ENCODE data around the gene DDX20. TPM values are rescaled to one million over a fixed set of nuclear protein-coding genes. Genes with fewer than 3 reads are reported as not detected.

The DDX20 gene
- total RNA-seq, 2 donors from 2014 or later: 15.9 to 33.9 TPM

GRCh38 chr1:111747282-111747734 lies 8.4 kb upstream of the DDX20 start:
- H3K27ac ChIP-seq: no peak overlapping the region
- 65% methylated on average over 3 of the region's 3 CpGs for WGBS
- no peaks in the 10 kb centered on the region for H3K36me3 ChIP-seq
- no peaks in the 10 kb centered on the region for H3K4me1 ChIP-seq (replicated peaks)
- TF ChIP-seq CTCF (IDR thresholded peaks at IDR 0.05) (peak in 3 of 4 experiments; percentile 42 to 54 (median 50)), POLR2A (IDR thresholded peaks at IDR 0.05) (no peak), POLR2AphosphoS5 (IDR thresholded peaks at IDR 0.05) (no peak)
- intact Hi-C loops (cut with DNase I): no loop called here
- peak; percentile 36 for DNase-seq (ENCODE audit: low spot score)
- H3K4me3 ChIP-seq: no peak overlapping the region
- H3K9me3 ChIP-seq: no peaks in the 10 kb centered on the region
- H3K27me3 ChIP-seq (replicated peaks; ENCODE audit: insufficient read depth): no peaks in the 10 kb centered on the region

- H3K27ac ChIP-seq: no peak overlapping the region
- 93% methylated on average over 4 of the region's 4 CpGs for WGBS
- intact Hi-C loops (cut with DNase I): no loop called here
- H3K27me3 ChIP-seq (replicated peaks; ENCODE audit: insufficient read depth): no peaks in the 10 kb centered on the region
- no peaks in the 10 kb centered on the region for H3K4me1 ChIP-seq (replicated peaks)
- no peak for DNase-seq (ENCODE audit: low spot score)
- TF ChIP-seq CTCF (IDR thresholded peaks at IDR 0.05) (no peak), POLR2A (IDR thresholded peaks at IDR 0.05) (no peak), POLR2AphosphoS5 (IDR thresholded peaks at IDR 0.05) (no peak)
- no peaks in the 10 kb centered on the region for H3K36me3 ChIP-seq
- no peaks in the 10 kb centered on the region for H3K9me3 ChIP-seq
- H3K4me3 ChIP-seq: no peak overlapping the region
Observed at GRCh38 chr1:111747947-111748346, 7.8 kb upstream of the DDX20 start.

GRCh38 chr1:111749628-111750027 lies 6.1 kb upstream of the DDX20 start:
- intact Hi-C loops (cut with DNase I): loop anchor here (5.0 kb wide), 1 partner anchor 242 kb away; no protein-coding TSS in a partner anchor
- 56% methylated on average over 3 of the region's 3 CpGs for WGBS
- H3K27me3 ChIP-seq (replicated peaks; ENCODE audit: insufficient read depth): no peaks in the 10 kb centered on the region

GRCh38 chr1:111750856-111751255 lies 4.8 kb upstream of the DDX20 start:
- Histone ChIP-seq H3K27me3 (replicated peaks; ENCODE audit: insufficient read depth) (no peaks in the 10 kb centered on the region), H3K4me1 (replicated peaks) (no peaks in the 10 kb centered on the region), H3K9me3 (no peaks in the 10 kb centered on the region), H3K27ac (no peak overlapping the region), H3K4me3 (no peak overlapping the region), H3K36me3 (no peaks in the 10 kb centered on the region)
- TF ChIP-seq CTCF (IDR thresholded peaks at IDR 0.05) (no peak), POLR2AphosphoS5 (IDR thresholded peaks at IDR 0.05) (no peak), POLR2A (IDR thresholded peaks at IDR 0.05) (no peak)
- 72% methylated on average over 2 of the region's 2 CpGs for WGBS
- no peak for DNase-seq (ENCODE audit: low spot score)
- intact Hi-C loops (cut with DNase I): loop anchor here (5.0 kb wide), 1 partner anchor 244 kb away; no protein-coding TSS in a partner anchor

More at GRCh38 chr1:111749628-111750027, 6.1 kb upstream of the DDX20 start:
- Histone ChIP-seq H3K27ac (no peak overlapping the region), H3K4me3 (no peak overlapping the region), H3K9me3 (no peaks in the 10 kb centered on the region), H3K4me1 (replicated peaks) (no peaks in the 10 kb centered on the region), H3K36me3 (no peaks in the 10 kb centered on the region)
- no peak for DNase-seq (ENCODE audit: low spot score)
- TF ChIP-seq POLR2A (IDR thresholded peaks at IDR 0.05) (no peak), POLR2AphosphoS5 (IDR thresholded peaks at IDR 0.05) (no peak), CTCF (IDR thresholded peaks at IDR 0.05) (no peak)

GRCh38 chr1:111751906-111752575 lies 3.7 kb upstream of the DDX20 start:
- no peaks in the 10 kb centered on the region for H3K9me3 ChIP-seq
- intact Hi-C loops (cut with DNase I): loop anchor here (5.0 kb wide), 1 partner anchor 245 kb away; no protein-coding TSS in a partner anchor
- H3K27ac ChIP-seq: no peak overlapping the region

More at GRCh38 chr1:111751906-111752575, 3.7 kb upstream of the DDX20 start:
- Histone ChIP-seq H3K4me1 (replicated peaks) (no peaks in the 10 kb centered on the region), H3K27me3 (replicated peaks; ENCODE audit: insufficient read depth) (no peaks in the 10 kb centered on the region), H3K4me3 (no peak overlapping the region), H3K36me3 (no peaks in the 10 kb centered on the region)
- no peak for DNase-seq (ENCODE audit: low spot score)
- WGBS: 52% methylated on average over 2 of the region's 2 CpGs
- TF ChIP-seq CTCF (IDR thresholded peaks at IDR 0.05) (no peak), POLR2AphosphoS5 (IDR thresholded peaks at IDR 0.05) (no peak), POLR2A (IDR thresholded peaks at IDR 0.05) (no peak)
